Measurements from ENCODE around the gene KIAA0513.

DNA sequence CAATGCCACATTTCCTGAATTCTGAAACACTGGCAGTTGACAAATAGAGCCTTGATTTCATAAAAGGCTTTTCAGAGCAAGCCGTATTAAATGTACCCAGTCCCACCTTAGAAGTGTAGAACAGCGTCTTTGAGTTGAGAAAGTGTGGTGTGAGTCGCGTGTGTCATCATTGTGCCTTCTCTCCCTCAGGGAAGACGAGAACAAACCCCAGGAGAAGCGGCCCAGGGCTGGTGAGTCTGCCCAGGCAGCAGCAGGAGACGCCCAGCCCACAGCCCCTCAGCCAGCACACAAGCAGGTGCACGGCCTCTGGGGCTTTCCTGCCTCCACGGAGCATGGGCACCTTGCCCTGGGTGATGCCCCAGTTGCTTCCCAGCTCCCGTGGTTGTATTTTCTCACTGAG, 50.6 kb downstream of the KIAA0513 start:
- TF ChIP-seq CTCF (IDR thresholded peaks at IDR 0.05 in 2 of 3, conservative IDR thresholded peaks at IDR 0.05 in 1 of 3; ENCODE audit: borderline replicate concordance in 1 of 3, insufficient read depth in 1 of 3, low read depth in 2 of 3, low read length in 2 of 3) (no peak), EZH2 (IDR thresholded peaks at IDR 0.05) (no peak), POLR2AphosphoS5 (IDR thresholded peaks at IDR 0.05; ENCODE audit: low read depth, low read length) (no peak), FOSL1 (IDR thresholded peaks at IDR 0.05; ENCODE audit: low read depth) (no peak), POLR2A (IDR thresholded peaks at IDR 0.05; ENCODE audit: borderline replicate concordance, extremely low read depth, insufficient read depth, insufficient read length) (no peak), ELF1 (IDR thresholded peaks at IDR 0.05; ENCODE audit: borderline replicate concordance, low read depth) (no peak)
- TF ChIP-seq, protein P1, sequence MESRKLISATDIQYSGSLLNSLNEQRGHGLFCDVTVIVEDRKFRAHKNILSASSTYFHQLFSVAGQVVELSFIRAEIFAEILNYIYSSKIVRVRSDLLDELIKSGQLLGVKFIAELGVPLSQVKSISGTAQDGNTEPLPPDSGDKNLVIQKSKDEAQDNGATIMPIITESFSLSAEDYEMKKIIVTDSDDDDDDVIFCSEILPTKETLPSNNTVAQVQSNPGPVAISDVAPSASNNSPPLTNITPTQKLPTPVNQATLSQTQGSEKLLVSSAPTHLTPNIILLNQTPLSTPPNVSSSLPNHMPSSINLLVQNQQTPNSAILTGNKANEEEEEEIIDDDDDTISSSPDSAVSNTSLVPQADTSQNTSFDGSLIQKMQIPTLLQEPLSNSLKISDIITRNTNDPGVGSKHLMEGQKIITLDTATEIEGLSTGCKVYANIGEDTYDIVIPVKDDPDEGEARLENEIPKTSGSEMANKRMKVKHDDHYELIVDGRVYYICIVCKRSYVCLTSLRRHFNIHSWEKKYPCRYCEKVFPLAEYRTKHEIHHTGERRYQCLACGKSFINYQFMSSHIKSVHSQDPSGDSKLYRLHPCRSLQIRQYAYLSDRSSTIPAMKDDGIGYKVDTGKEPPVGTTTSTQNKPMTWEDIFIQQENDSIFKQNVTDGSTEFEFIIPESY (IDR thresholded peaks at IDR 0.05; ENCODE audit: extremely low read depth, insufficient replicate concordance, low read length), result no peak
